NCI-H128 (cell line): ENCODE data around the gene PSMB10.
A peak's percentile ranks its signal among the peaks of the same experiment; 100 is the strongest.

Experiments used
- DNase-seq: peaks from one replicate; lab custom pipeline; 2025; ENCODE audit not compliant: unreplicated experiment; lab: John Stamatoyannopoulos, UW

The PSMB10 gene

GRCh38 chr16:67963662-67964321 is 27.1 kb upstream of the PSMB10 start:
- no peak for DNase-seq

GRCh38 chr16:67963292-67963661 is 26.6 kb upstream of the PSMB10 start:
- no peak for DNase-seq

- DNase-seq, result no peak
Measured at GRCh38 chr16:67962135-67962534, 25.5 kb upstream of the PSMB10 start.

- DNase-seq, result peak; percentile 69
Measured at GRCh38 chr16:67961551-67961957, 24.9 kb upstream of the PSMB10 start.

- DNase-seq, result no peak
Measured at GRCh38 chr16:67959536-67960329, 23.1 kb upstream of the PSMB10 start.

- no peak for DNase-seq
Measured at GRCh38 chr16:67957622-67958021, 21.0 kb upstream of the PSMB10 start.

GRCh38 chr16:67954421-67955196 is 18.0 kb upstream of the PSMB10 start:
- DNase-seq, result no peak

GRCh38 chr16:67953641-67954375 is 17.2 kb upstream of the PSMB10 start:
- no peak for DNase-seq

GRCh38 chr16:67951485-67951884 is 14.8 kb upstream of the PSMB10 start:
- DNase-seq, result no peak

- no peak for DNase-seq
Measured at GRCh38 chr16:67950335-67950843, 13.7 kb upstream of the PSMB10 start.

- no peak for DNase-seq
Measured at GRCh38 chr16:67949645-67950044, 13.0 kb upstream of the PSMB10 start.

GRCh38 chr16:67948015-67948414 is 11.4 kb upstream of the PSMB10 start:
- DNase-seq, result no peak

- no peak for DNase-seq
Measured at GRCh38 chr16:67946966-67947558, 10.4 kb upstream of the PSMB10 start.

- DNase-seq, result no peak
Measured at GRCh38 chr16:67946128-67946569, 9.5 kb upstream of the PSMB10 start.

- DNase-seq, result no peak
Measured at GRCh38 chr16:67945392-67945933, 8.8 kb upstream of the PSMB10 start.

GRCh38 chr16:67944690-67945391 is 8.2 kb upstream of the PSMB10 start:
- DNase-seq, result no peak

GRCh38 chr16:67943619-67944504 is 7.2 kb upstream of the PSMB10 start, which contains the start of gene LCAT:
Gene LCAT, minus strand, starts transcription at chr16:67944120. Its CDS starts 19 bp downstream, at chr16:67944101.
- DNase-seq, result no peak

GRCh38 chr16:67943256-67943618 is 6.6 kb upstream of the PSMB10 start:
- DNase-seq, result no peak
